IPS-20b (cell line): Measurements from ENCODE around the gene DPP9.

Experiments
- H3K27ac ChIP-seq: one replicate; pipeline ENCODE4 v1.5.1; 2013; ENCODE audit warnings: low read length
- H3K27me3 ChIP-seq: 2 replicates; pipeline ENCODE4 v1.6.1; 2013; ENCODE audit warnings: mild to moderate bottlenecking, low read length, inconsistent platforms; ENCODE audit not compliant: insufficient read depth
- H3K36me3 ChIP-seq: 2 replicates; pipeline ENCODE4 v1.6.1; 2013; ENCODE audit warnings: low read depth, mild to moderate bottlenecking, inconsistent platforms, low read length, moderate library complexity; ENCODE audit not compliant: insufficient read depth
- H3K4me1 ChIP-seq: 2 replicates; pipeline ENCODE4 v1.6.1; 2013; ENCODE audit warnings: mild to moderate bottlenecking, control low read depth, inconsistent platforms, low read length, moderate library complexity; ENCODE audit not compliant: insufficient read depth
- H3K4me3 ChIP-seq: 2 replicates; pipeline ENCODE4 v1.5.1; 2013; ENCODE audit warnings: mild to moderate bottlenecking, low read length, inconsistent platforms
- H3K9ac ChIP-seq: 2 replicates; pipeline ENCODE4 v1.6.1; 2013; ENCODE audit warnings: low read depth, mild to moderate bottlenecking, inconsistent platforms, low read length, moderate library complexity
- H3K9me3 ChIP-seq: 2 replicates; pipeline ENCODE4 v1.6.1; 2013; ENCODE audit warnings: mild to moderate bottlenecking, low read depth, low read length, inconsistent platforms; ENCODE audit not compliant: insufficient read depth

The DPP9 gene

DNA sequence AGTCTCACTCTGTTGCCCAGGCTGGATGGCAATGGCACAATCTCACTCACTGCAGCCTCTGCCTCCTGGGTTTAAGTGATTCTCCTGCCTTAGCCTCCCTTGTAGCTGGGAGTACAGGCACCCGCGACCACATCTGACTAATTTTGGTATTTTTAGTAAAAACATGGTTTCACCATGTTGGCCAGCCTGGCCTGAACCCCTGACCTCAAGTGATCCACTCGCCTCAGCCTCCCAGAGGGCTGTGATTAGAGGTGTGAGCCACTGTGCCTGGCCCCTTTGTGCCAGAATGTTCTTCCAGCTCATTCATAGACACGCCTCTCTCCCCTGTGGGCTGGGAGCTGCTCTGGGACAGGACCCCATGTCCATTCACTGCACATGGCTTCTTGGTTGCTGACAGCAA, 62.6 kb downstream of the DPP9 start:
- no peak overlapping the region for H3K9ac ChIP-seq
- no peaks in the 10 kb centered on the region for H3K9me3 ChIP-seq
- H3K4me3 ChIP-seq, result no peak overlapping the region
- H3K36me3 ChIP-seq, result peaks cover 33% of the 10 kb centered on the region
- H3K27ac ChIP-seq, result no peak overlapping the region
- H3K4me1 ChIP-seq, result no peaks in the 10 kb centered on the region
- H3K27me3 ChIP-seq, result no peaks in the 10 kb centered on the region

DNA sequence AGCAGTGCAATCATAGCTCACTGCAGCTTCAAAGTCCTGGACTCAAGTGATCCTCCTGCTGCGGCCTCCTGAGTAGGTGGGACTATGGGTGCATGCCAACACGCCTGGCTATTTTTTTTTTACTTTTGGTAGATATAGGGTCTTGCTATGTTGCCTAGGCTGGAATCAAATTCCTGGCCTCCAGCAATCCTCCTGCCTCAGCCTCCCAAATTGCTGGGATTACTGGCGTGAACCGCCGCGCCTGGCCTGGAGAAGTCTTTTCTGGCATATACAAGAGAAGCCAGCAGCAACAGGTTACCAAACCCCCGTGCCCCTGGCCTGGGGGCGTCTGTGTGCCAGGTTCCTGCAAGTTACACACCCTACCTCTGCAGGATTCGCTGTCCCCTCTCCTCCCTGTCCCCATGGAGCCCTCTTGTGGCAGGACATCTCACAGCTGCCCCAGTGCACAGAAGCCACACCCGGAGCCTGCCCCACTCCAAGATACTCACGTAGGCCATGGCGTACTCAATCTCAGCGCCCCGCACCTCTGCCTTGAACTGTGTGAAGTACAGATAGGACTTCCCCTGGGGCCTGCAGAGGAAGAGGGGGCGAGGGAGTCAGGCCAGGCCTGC, 63.4 kb downstream of the DPP9 start:
- H3K9ac ChIP-seq, result no peak overlapping the region
- H3K27ac ChIP-seq, result no peak overlapping the region
- H3K4me1 ChIP-seq, result no peaks in the 10 kb centered on the region
- no peak overlapping the region for H3K4me3 ChIP-seq
- H3K9me3 ChIP-seq, result no peaks in the 10 kb centered on the region
- H3K36me3 ChIP-seq, result peaks cover 33% of the 10 kb centered on the region
- no peaks in the 10 kb centered on the region for H3K27me3 ChIP-seq

DNA sequence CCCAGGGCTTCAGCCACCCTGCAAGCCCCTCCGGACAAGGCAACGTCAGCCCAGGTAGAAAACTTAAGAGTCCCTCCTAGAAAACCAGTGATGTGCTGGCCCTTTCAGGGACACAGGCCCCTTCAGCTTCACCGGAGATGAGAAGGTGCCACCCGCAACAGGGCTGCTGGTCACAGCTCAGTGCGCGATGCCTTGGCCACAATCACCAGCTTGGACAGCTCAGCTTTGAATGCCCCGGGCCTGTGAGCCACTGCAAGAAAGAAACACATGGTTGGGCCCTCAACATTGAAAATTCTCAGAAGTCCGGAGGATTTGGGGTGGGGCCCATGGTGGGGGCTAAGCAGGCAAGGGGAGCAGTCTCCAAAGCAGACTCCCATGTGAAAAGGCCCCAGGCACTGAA, 65.8 kb downstream of the DPP9 start:
- no peaks in the 10 kb centered on the region for H3K4me1 ChIP-seq
- H3K9ac ChIP-seq, result no peak overlapping the region
- no peaks in the 10 kb centered on the region for H3K9me3 ChIP-seq
- no peaks in the 10 kb centered on the region for H3K27me3 ChIP-seq
- H3K36me3 ChIP-seq, result peaks cover 27% of the 10 kb centered on the region
- no peak overlapping the region for H3K4me3 ChIP-seq
- H3K27ac ChIP-seq, result no peak overlapping the region

DNA sequence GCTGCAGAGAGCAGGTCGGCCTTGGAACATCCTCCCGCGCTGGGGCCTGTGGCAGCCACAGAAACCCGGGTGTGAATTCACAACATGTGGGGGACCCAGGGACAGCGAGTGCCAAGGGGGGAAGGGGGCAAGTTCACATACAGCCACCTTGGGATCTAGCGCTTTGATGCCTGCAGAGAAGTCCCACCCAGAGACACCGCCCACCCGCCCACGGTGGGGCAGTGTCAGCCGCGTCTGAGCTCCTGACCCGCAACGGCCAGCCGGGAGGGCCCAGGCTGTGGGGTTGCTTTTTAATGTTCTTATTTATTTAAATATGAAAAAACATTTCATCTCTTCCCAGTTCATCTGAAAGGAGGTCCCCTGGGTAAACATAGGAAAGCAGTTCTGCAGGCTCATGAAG, 66.4 kb downstream of the DPP9 start:
- Histone ChIP-seq H3K27me3 (no peaks in the 10 kb centered on the region), H3K9ac (no peak overlapping the region), H3K4me1 (no peaks in the 10 kb centered on the region), H3K27ac (no peak overlapping the region), H3K9me3 (no peaks in the 10 kb centered on the region), H3K36me3 (peaks cover 27% of the 10 kb centered on the region), H3K4me3 (no peak overlapping the region)

DNA sequence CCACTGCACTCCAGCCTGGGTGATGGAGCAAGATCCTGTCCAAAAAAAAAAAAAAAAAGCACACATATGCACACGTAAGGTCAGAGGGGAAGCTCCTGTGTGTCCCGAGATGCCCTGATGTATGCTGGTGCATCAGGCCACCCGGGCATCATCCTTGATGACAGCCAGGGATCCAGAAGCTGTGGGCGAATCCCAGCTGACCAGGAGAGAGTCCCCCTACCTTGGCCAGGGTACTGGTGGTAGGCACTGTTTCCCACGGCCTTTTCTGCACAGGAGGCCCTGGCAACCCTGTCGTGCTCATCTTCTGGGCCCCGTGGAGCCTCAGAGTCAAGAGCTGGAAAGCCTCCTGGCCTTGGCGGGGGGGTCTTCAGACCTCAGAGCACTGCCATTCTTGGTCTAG, 67.5 kb downstream of the DPP9 start:
- no peaks in the 10 kb centered on the region for H3K9me3 ChIP-seq
- H3K27me3 ChIP-seq, result no peaks in the 10 kb centered on the region
- H3K36me3 ChIP-seq, result peaks cover 27% of the 10 kb centered on the region
- no peak overlapping the region for H3K9ac ChIP-seq
- H3K4me3 ChIP-seq, result no peak overlapping the region
- H3K4me1 ChIP-seq, result no peaks in the 10 kb centered on the region
- H3K27ac ChIP-seq, result no peak overlapping the region

DNA sequence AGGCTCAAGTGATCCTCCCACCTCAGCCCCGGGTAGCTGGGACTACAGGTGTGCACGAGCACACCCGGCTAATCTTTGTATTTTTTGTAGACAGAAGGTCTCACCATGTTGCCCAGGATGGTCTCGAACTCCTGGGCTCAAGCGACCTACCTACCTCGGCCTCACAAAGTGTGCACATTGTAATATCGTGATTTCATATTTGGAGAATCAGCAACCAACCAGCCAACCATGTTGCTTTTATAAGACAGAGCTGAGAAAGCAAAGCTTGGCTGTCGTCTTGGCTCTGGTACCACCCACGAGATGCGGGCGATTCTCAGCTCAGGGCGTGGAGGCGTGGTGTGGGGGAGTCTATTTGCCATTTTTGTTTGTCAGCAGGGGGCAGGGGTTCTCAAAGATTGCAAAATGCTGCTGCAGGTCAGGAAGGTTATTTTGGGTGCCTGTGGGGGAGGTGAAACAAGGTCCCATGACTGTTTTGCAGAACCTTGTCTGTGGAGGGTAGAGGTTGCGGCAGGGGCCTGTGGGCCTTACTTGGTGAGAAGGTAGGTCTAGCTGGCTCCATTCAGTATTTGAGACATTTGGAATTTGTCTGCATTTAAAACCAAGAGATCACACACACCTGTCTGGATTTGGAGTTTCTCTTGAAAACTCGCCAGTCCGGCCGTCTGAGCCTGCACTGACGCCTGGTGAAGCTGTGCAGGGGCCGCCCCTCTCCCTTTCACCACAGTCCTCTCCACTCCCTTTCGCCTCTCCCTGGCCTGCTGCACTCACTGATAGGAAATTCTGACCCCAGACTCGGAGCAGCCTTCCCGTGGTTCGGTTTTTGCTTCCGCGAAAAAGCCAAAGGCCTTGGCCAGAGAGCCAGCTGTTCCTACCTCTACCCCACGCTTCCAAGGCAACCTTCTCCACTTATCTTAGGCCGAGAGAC, 68.9 kb downstream of the DPP9 start:
- H3K9ac ChIP-seq, result no peak overlapping the region

DNA sequence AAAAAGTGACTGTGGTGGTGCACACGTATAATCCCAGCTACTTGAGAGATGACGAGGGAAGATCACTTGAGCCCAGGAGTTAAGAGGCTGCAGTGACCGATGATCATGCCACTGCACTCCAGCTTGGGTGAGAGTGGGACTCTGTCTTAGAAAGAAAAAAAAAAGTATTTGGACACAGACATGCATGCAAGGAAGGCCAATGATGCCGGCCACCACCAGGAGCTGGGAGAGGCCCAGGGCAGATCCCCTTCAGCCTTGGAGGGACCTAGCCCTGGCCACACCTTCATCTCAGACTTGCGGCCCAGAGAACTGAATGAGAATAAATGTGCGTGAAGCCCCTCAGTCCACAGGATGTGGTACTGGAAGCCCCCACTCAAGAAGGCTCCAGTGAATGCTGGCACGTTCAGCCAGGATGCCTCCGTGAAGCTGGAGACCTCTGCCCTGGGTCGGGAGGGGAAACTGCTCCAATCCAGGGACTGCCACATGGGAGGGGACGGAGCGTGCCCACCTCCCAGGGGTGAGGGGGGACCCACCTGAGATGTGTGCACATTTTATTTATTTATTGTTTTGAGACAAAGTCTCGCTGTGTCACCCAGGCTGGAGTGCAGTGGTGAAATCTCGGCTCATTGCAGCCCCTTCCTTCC, 69.7 kb downstream of the DPP9 start:
- Histone ChIP-seq H3K27ac (no peak overlapping the region), H3K4me1 (no peaks in the 10 kb centered on the region), H3K9ac (no peak overlapping the region), H3K9me3 (no peaks in the 10 kb centered on the region), H3K36me3 (peaks cover 15% of the 10 kb centered on the region), H3K27me3 (no peaks in the 10 kb centered on the region), H3K4me3 (no peak overlapping the region)

More for the DNA sequence above, 68.9 kb downstream of the DPP9 start:
- H3K4me3 ChIP-seq, result no peak overlapping the region
- peaks cover 20% of the 10 kb centered on the region for H3K36me3 ChIP-seq
- no peaks in the 10 kb centered on the region for H3K27me3 ChIP-seq
- H3K4me1 ChIP-seq, result no peaks in the 10 kb centered on the region
- H3K9me3 ChIP-seq, result no peaks in the 10 kb centered on the region
- no peak overlapping the region for H3K27ac ChIP-seq

DNA sequence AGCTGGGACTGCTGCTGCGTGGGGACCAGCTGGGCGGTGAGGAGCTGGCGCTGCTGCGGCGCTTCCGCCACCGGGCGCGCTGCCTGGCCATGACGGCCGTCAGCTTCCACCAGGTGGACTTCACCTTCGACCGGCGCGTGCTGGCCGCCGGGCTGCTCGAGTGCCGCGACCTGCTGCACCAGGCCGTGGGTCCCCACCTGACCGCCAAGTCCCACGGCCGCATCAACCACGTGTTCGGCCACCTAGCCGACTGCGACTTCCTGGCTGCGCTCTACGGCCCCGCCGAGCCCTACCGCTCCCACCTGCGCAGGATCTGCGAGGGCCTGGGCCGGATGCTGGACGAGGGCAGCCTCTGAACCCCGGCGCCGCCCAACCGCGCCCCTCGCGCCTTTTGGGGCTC, 71.6 kb downstream of the DPP9 start:
- Histone ChIP-seq H3K9ac (no peak overlapping the region), H3K36me3 (peaks cover 4% of the 10 kb centered on the region; the same call in 1 of the 2 replicates), H3K27ac (no peak overlapping the region), H3K9me3 (no peaks in the 10 kb centered on the region), H3K27me3 (no peaks in the 10 kb centered on the region), H3K4me3 (no peak overlapping the region), H3K4me1 (no peaks in the 10 kb centered on the region)

DNA sequence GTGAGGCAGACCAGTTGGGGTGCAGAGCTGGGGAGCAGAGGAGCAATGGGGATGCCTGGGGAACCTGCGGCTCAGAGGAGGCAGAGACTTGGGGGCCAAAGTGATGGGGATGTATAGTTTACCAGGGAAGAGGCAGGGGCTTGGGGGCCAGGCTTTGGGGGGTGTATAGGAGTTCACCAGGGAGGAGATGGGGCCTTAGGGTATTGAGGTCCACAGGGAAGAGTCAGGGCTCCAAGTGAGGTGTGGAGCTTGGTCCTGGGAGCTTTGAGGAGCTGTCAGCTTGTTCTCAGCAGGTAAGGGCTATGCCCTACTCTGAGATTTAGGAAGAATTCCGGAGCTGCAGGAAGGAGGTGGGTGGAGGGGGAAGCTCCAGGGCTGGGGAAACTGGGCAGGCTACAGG, 73.5 kb downstream of the DPP9 start:
- Histone ChIP-seq H3K4me1 (no peaks in the 10 kb centered on the region), H3K27me3 (no peaks in the 10 kb centered on the region), H3K9ac (no peak overlapping the region; the same call in 1 of the 2 replicates), H3K27ac (no peak overlapping the region), H3K36me3 (no peaks in the 10 kb centered on the region), H3K4me3 (no peak overlapping the region), H3K9me3 (no peaks in the 10 kb centered on the region)

DNA sequence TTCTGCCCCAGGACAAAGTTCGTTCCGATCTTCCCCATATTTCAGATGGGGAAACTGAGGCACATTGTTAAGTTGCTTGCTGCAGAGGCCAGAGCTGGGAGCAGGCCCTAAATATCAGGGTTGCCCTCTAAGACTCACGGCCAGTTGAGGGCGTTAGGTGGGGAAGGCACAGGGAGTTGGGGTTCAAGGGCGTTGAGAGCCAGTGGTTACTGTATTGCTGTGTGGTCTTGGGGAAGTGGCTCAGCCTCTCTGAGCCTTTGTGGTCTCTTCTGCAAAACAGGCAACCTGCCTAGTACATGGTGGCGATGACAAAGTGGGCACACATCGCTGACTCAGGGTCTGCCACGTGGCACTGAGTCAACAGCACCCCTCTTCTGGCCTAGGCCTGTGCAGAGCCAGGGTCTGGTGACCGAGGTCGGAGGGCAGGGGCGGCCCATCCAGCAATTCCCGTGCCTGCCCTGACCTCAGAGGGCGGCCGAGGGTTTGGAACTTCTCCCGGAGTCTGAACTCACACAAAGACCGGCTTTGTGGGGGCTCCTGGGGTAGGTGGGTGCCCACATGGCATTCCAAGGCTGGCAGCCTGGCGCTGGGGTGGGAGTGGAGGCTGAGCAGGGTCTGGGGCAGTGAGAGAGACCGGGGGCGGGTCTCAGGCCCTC, 74.1 kb downstream of the DPP9 start:
- Histone ChIP-seq H3K4me3 (no peak overlapping the region), H3K36me3 (no peaks in the 10 kb centered on the region)

DNA sequence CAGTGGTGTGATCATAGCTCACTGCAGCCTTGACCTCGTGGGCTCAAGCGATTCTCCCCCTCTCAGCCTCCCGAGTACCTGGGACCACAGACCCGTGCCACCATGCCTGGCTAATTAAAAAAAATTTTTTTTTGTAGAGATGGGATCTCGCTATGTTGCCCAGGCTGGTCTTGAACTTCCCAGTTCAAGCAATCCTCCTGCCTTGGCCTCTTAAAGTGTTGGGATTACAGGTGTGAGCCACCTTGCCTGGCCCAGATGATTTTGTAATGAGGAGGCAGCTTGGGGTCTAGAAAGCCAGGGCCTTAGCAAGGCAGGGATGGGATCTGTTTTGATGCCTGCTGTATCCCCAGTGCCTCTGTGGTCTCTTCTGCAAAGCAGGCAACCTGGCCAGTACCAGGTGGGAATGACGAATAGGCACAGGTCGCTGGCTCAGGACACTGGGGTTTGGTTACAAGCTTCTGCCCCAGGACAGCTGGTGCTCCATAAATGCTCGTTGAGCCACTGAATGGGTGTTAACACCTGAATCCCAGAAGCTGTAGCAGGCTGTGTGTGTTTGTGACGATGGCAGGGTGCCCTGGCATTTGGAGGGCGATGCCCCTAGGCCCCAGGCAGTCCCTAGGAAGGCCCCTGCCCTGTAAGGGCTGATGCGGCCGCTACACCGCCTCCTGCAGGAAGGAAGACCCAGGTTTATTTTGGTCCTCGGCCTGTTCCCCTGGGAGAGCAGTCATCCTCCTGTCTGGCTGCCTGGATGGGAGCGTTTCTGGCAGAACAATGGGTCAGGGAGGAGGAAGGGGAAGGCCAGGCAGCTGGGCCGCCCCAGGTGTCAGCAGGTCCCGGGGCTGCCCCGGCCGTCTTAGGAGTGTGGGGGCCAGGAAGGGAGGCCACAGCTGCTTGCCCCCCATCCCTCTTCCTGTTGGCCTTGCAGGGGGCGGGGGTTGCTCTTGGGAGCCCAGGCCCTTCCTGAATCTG, 75.7 kb downstream of the DPP9 start:
- no peak overlapping the region for H3K27ac ChIP-seq
- H3K36me3 ChIP-seq, result no peaks in the 10 kb centered on the region
- H3K4me3 ChIP-seq, result no peak overlapping the region
- H3K9ac ChIP-seq, result no peak overlapping the region
- H3K9me3 ChIP-seq, result no peaks in the 10 kb centered on the region
- H3K27me3 ChIP-seq, result no peaks in the 10 kb centered on the region
- H3K4me1 ChIP-seq, result no peaks in the 10 kb centered on the region

More for the DNA sequence above, 74.1 kb downstream of the DPP9 start:
- Histone ChIP-seq H3K9ac (no peak overlapping the region), H3K4me1 (no peaks in the 10 kb centered on the region), H3K9me3 (no peaks in the 10 kb centered on the region), H3K27me3 (no peaks in the 10 kb centered on the region), H3K27ac (no peak overlapping the region)
